Breast epithelium (tissue), 3 donors: ENCODE measurements around the gene HEPACAM.

ENCODE experiments used
- CTCF ChIP-seq, 3 donors: fragments of 450-650 bp; IDR thresholded peaks; one replicate each; pipeline ENCODE4 v1.5.1; 2016 to 2017; ENCODE audit warnings: antibody characterized with exemption in 3 of 3, mild to moderate bottlenecking in 3 of 3, moderate library complexity in 3 of 3
- POLR2A ChIP-seq: fragments of 450-650 bp; IDR thresholded peaks from one replicate; pipeline ENCODE4 v1.6.1; 2016; ENCODE audit warnings: antibody characterized with exemption, mild to moderate bottlenecking, moderate library complexity
- POLR2AphosphoS5 ChIP-seq, 3 donors: sonication (generic); formaldehyde crosslinking; IDR thresholded peaks; one replicate each; pipeline ENCODE4 v1.6.1; 2017; ENCODE audit warnings: antibody characterized with exemption in 3 of 3

GRCh38 chr11:124944565-124944964, 8.7 kb upstream of the HEPACAM start:
- no peak for TF ChIP-seq POLR2A
- no peak for TF ChIP-seq CTCF (IDR thresholded peaks at IDR 0.05)
- TF ChIP-seq POLR2AphosphoS5 (IDR thresholded peaks at IDR 0.05): no peak
